WTC11 (cell line): ENCODE data around the gene INPP4B. TPM values are rescaled to one million over a fixed set of nuclear protein-coding genes. Genes with fewer than 3 reads are reported as not detected.

Source experiments
- ATAC-seq: fragments of 200-7000 bp; cut with Tn5 transposase; 2 replicates; pipeline ENCODE4 v1.10.0; 2021; ENCODE audit warnings: mild to moderate bottlenecking, moderate library complexity
- CTCF ChIA-PET: fragments of 300-600 bp; sonication (Branson Sonifier 250); formaldehyde crosslinking; loops from one replicate; lab custom pipeline; 2021; ENCODE audit warnings: antibody characterized with exemption; lab: Charles Lee
- POLR2A ChIA-PET: fragments of 350-600 bp; sonication (Branson Sonifier 250); formaldehyde crosslinking; loops from one replicate; lab custom pipeline; 2021; ENCODE audit warnings: antibody characterized with exemption; lab: Charles Lee
- DNase-seq: peaks from one replicate; pipeline ENCODE4 v3.0.0; 2021; ENCODE audit warnings: low spot score
- H3K27ac Mint-ChIP-seq: 2 replicates; pipeline ENCODE4 v1.8.0; 2021; ENCODE audit warnings: mixed read lengths
- H3K27me3 Mint-ChIP-seq: 2 replicates; pipeline ENCODE4 v1.8.0; 2021; ENCODE audit warnings: low read depth, mild to moderate bottlenecking, moderate library complexity, mixed read lengths
- H3K36me3 Mint-ChIP-seq: 2 replicates; pipeline ENCODE4 v1.8.0; 2021; ENCODE audit warnings: mixed read lengths
- H3K4me1 Mint-ChIP-seq: 2 replicates; pipeline ENCODE4 v1.8.0; 2022; ENCODE audit warnings: mixed read lengths
- H3K4me3 Mint-ChIP-seq: 2 replicates; pipeline ENCODE4 v1.8.0; 2021; ENCODE audit warnings: mild to moderate bottlenecking, moderate library complexity, mixed read lengths
- H3K9me3 Mint-ChIP-seq: 2 replicates; pipeline ENCODE4 v1.8.0; 2021; ENCODE audit warnings: mixed read lengths
- ELF4 ChIP-seq: sonication (generic); formaldehyde crosslinking; IDR thresholded peaks from 2 replicates; pipeline ENCODE4 v1.8.1; 2022; ENCODE audit warnings: low read depth, mild to moderate bottlenecking, moderate library complexity, missing genetic modification reagents
- FOXJ3 ChIP-seq: sonication (generic); formaldehyde crosslinking; IDR thresholded peaks from 2 replicates; pipeline ENCODE4 v1.9.0; 2021; ENCODE audit warnings: missing genetic modification reagents, mild to moderate bottlenecking, borderline replicate concordance
- IRF2 ChIP-seq: sonication (generic); formaldehyde crosslinking; IDR thresholded peaks from 2 replicates; pipeline ENCODE4 v1.8.0; 2022; ENCODE audit warnings: low read depth, missing genetic modification reagents, borderline replicate concordance
- NFATC4 ChIP-seq: fragments of 250-450 bp; sonication (Bioruptor Pico); IDR thresholded peaks from 2 replicates; pipeline ENCODE4 v1.9.0; 2021; ENCODE audit warnings: mild to moderate bottlenecking
- NR1H2 ChIP-seq: sonication (generic); formaldehyde crosslinking; IDR thresholded peaks from 2 replicates; pipeline ENCODE4 v1.9.0; 2021; ENCODE audit warnings: mild to moderate bottlenecking, moderate library complexity, missing genetic modification reagents
- OVOL2 ChIP-seq: fragments of 250-450 bp; sonication (Bioruptor Pico); IDR thresholded peaks from 2 replicates; pipeline ENCODE4 v1.9.0; 2021; ENCODE audit warnings: mild to moderate bottlenecking, borderline replicate concordance
- RORB ChIP-seq: fragments of 250-450 bp; sonication (Bioruptor Pico); IDR thresholded peaks from 2 replicates; pipeline ENCODE4 v1.9.0; 2021; ENCODE audit warnings: mild to moderate bottlenecking
- SMAD3 ChIP-seq: sonication (generic); formaldehyde crosslinking; IDR thresholded peaks from 2 replicates; pipeline ENCODE4 v1.8.0; 2022; ENCODE audit warnings: missing genetic modification reagents, mild to moderate bottlenecking, borderline replicate concordance
- ZNF121 ChIP-seq: sonication (generic); formaldehyde crosslinking; IDR thresholded peaks from 2 replicates; pipeline ENCODE4 v1.8.0; 2023; ENCODE audit warnings: missing genetic modification reagents
- ZNF138 ChIP-seq: sonication (generic); formaldehyde crosslinking; conservative IDR thresholded peaks from 2 replicates; pipeline ENCODE4 v1.8.1; 2022; ENCODE audit warnings: mild to moderate bottlenecking, moderate library complexity, missing genetic modification reagents
- ZNF219 ChIP-seq: sonication (generic); formaldehyde crosslinking; IDR thresholded peaks from 2 replicates; pipeline ENCODE4 v1.8.0; 2023; ENCODE audit warnings: missing genetic modification reagents, mild to moderate bottlenecking, borderline replicate concordance
- ZNF671 ChIP-seq: fragments of 250-450 bp; sonication (Bioruptor Pico); IDR thresholded peaks from 2 replicates; pipeline ENCODE4 v1.8.0; 2021; ENCODE audit warnings: mild to moderate bottlenecking
- total RNA-seq: library from RNA; stranded (reverse); gene quantifications from 3 replicates; pipeline ENCODE4 v1.2.3, GENCODE V29; 2021
- TF ChIP-seq, protein P1 (sequence below): sonication (generic); formaldehyde crosslinking; IDR thresholded peaks from 2 replicates; pipeline ENCODE4 v1.8.1; 2022; ENCODE audit warnings: mild to moderate bottlenecking, moderate library complexity, missing genetic modification reagents
- TF ChIP-seq, protein P2 (sequence below): fragments of 250-450 bp; sonication (Bioruptor Pico); IDR thresholded peaks from 2 replicates; pipeline ENCODE4 v1.9.0; 2021; ENCODE audit warnings: moderate library complexity, mild to moderate bottlenecking, inconsistent platforms, borderline replicate concordance
- TF ChIP-seq, protein P3 (sequence below): sonication (generic); formaldehyde crosslinking; IDR thresholded peaks from 2 replicates; pipeline ENCODE4 v1.8.1; 2023; ENCODE audit warnings: mild to moderate bottlenecking, missing genetic modification reagents
- TF ChIP-seq, protein P4 (sequence below): fragments of 250-450 bp; sonication (Bioruptor Pico); IDR thresholded peaks from 2 replicates; pipeline ENCODE4 v1.9.0; 2021; ENCODE audit warnings: mild to moderate bottlenecking, borderline replicate concordance
- TF ChIP-seq, protein P5 (sequence below): sonication (generic); formaldehyde crosslinking; IDR thresholded peaks from 2 replicates; pipeline ENCODE4 v1.8.0; 2022; ENCODE audit warnings: mild to moderate bottlenecking, missing genetic modification reagents

The INPP4B gene
- total RNA-seq, 1 experiment from 2014 or later, result 0.92 TPM

DNA sequence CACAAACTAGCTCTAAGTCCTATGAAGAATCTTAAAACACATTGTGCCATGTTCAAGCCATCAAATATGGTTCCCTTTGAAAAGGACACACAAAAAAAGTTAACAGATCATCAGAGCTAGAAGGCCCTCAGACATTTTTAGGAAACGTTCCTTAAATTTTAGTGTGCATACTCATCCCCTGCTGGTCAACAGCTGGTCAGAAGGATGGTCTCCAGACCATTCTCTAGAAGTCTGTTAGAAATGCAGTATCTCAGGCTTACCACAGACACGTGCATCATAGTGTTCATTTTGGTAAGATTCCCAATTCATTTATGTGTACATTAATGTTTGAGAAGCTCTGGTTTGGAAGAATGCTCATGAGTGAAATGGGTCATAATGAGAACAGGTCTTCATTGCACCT is 523.1 kb downstream of the INPP4B start:
- no peaks in the 10 kb centered on the region for H3K36me3 Mint-ChIP-seq
- POLR2A ChIA-PET, result interaction anchor here (0.6 kb wide), 1 partner anchor 279 kb away, joined by 3 read pairs; no protein-coding TSS in a partner anchor
- ATAC-seq, result no peak
- H3K4me1 Mint-ChIP-seq, result peaks cover 13% of the 10 kb centered on the region
- peaks cover 18% of the 10 kb centered on the region for H3K9me3 Mint-ChIP-seq
- TF ChIP-seq, protein P1, sequence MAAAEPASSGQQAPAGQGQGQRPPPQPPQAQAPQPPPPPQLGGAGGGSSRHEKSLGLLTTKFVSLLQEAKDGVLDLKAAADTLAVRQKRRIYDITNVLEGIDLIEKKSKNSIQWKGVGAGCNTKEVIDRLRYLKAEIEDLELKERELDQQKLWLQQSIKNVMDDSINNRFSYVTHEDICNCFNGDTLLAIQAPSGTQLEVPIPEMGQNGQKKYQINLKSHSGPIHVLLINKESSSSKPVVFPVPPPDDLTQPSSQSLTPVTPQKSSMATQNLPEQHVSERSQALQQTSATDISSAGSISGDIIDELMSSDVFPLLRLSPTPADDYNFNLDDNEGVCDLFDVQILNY (CRISPR knock-in tag), result no peak
- TF ChIP-seq ZNF121 (no peak), ZNF671 (no peak), FOXJ3 (CRISPR knock-in tag) (no peak), ELF4 (CRISPR knock-in tag) (no peak), SMAD3 (CRISPR knock-in tag) (no peak), NFATC4 (CRISPR knock-in tag) (no peak), NR1H2 (no peak), RORB (CRISPR knock-in tag) (no peak)
- TF ChIP-seq, protein P2, sequence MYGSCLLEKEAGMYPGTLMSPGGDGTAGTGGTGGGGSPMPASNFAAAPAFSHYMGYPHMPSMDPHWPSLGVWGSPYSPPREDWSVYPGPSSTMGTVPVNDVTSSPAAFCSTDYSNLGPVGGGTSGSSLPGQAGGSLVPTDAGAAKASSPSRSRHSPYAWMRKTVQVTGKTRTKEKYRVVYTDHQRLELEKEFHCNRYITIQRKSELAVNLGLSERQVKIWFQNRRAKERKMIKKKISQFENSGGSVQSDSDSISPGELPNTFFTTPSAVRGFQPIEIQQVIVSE, result no peak
- TF ChIP-seq, protein P3, sequence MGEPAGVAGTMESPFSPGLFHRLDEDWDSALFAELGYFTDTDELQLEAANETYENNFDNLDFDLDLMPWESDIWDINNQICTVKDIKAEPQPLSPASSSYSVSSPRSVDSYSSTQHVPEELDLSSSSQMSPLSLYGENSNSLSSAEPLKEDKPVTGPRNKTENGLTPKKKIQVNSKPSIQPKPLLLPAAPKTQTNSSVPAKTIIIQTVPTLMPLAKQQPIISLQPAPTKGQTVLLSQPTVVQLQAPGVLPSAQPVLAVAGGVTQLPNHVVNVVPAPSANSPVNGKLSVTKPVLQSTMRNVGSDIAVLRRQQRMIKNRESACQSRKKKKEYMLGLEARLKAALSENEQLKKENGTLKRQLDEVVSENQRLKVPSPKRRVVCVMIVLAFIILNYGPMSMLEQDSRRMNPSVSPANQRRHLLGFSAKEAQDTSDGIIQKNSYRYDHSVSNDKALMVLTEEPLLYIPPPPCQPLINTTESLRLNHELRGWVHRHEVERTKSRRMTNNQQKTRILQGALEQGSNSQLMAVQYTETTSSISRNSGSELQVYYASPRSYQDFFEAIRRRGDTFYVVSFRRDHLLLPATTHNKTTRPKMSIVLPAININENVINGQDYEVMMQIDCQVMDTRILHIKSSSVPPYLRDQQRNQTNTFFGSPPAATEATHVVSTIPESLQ (CRISPR knock-in tag), result no peak
- H3K27ac Mint-ChIP-seq, result no peak overlapping the region
- H3K27me3 Mint-ChIP-seq, result no peaks in the 10 kb centered on the region
- H3K4me3 Mint-ChIP-seq, result no peak overlapping the region
- DNase-seq, result no peak
- CTCF ChIA-PET, result no interaction called here

DNA sequence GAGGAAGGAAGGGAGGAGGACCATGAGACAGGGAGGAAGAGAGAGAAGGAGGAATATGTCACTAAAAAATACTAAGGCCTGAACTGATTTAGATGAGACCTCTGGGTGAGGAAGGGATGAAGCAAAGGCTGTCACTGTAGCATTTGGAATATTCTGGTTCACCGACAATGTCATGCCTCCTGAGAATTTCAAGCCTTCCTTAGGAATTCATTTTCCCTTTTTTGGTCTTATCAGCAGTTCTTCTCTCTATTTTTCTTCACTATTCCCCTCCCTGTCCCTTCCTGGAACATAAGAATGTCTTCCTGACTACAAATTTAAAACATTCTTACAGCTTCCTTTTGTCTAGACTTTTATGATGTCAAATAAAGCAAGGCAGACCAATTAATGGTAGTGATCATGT is 527.8 kb downstream of the INPP4B start:
- no peak for DNase-seq
- no peaks in the 10 kb centered on the region for H3K36me3 Mint-ChIP-seq
- no peak overlapping the region for H3K4me3 Mint-ChIP-seq
- H3K27ac Mint-ChIP-seq, result no peak overlapping the region
- H3K4me1 Mint-ChIP-seq, result peaks cover 5% of the 10 kb centered on the region
- H3K9me3 Mint-ChIP-seq, result peaks cover 18% of the 10 kb centered on the region
- TF ChIP-seq ZNF121 (no peak), IRF2 (CRISPR knock-in tag) (no peak), ZNF138 (no peak), ZNF219 (CRISPR knock-in tag) (no peak), OVOL2 (no peak)
- TF ChIP-seq, protein P4, sequence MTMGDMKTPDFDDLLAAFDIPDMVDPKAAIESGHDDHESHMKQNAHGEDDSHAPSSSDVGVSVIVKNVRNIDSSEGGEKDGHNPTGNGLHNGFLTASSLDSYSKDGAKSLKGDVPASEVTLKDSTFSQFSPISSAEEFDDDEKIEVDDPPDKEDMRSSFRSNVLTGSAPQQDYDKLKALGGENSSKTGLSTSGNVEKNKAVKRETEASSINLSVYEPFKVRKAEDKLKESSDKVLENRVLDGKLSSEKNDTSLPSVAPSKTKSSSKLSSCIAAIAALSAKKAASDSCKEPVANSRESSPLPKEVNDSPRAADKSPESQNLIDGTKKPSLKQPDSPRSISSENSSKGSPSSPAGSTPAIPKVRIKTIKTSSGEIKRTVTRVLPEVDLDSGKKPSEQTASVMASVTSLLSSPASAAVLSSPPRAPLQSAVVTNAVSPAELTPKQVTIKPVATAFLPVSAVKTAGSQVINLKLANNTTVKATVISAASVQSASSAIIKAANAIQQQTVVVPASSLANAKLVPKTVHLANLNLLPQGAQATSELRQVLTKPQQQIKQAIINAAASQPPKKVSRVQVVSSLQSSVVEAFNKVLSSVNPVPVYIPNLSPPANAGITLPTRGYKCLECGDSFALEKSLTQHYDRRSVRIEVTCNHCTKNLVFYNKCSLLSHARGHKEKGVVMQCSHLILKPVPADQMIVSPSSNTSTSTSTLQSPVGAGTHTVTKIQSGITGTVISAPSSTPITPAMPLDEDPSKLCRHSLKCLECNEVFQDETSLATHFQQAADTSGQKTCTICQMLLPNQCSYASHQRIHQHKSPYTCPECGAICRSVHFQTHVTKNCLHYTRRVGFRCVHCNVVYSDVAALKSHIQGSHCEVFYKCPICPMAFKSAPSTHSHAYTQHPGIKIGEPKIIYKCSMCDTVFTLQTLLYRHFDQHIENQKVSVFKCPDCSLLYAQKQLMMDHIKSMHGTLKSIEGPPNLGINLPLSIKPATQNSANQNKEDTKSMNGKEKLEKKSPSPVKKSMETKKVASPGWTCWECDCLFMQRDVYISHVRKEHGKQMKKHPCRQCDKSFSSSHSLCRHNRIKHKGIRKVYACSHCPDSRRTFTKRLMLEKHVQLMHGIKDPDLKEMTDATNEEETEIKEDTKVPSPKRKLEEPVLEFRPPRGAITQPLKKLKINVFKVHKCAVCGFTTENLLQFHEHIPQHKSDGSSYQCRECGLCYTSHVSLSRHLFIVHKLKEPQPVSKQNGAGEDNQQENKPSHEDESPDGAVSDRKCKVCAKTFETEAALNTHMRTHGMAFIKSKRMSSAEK (CRISPR knock-in tag), result no peak
- TF ChIP-seq, protein P5, sequence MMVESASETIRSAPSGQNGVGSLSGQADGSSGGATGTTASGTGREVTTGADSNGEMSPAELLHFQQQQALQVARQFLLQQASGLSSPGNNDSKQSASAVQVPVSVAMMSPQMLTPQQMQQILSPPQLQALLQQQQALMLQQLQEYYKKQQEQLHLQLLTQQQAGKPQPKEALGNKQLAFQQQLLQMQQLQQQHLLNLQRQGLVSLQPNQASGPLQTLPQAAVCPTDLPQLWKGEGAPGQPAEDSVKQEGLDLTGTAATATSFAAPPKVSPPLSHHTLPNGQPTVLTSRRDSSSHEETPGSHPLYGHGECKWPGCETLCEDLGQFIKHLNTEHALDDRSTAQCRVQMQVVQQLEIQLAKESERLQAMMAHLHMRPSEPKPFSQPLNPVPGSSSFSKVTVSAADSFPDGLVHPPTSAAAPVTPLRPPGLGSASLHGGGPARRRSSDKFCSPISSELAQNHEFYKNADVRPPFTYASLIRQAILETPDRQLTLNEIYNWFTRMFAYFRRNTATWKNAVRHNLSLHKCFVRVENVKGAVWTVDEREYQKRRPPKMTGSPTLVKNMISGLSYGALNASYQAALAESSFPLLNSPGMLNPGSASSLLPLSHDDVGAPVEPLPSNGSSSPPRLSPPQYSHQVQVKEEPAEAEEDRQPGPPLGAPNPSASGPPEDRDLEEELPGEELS (CRISPR knock-in tag), result no peak
- no peaks in the 10 kb centered on the region for H3K27me3 Mint-ChIP-seq
- ChIA-PET CTCF (no interaction called here), POLR2A (no interaction called here)
- no peak for ATAC-seq
